Measurements from ENCODE around the gene PANK3. TPM values are rescaled to one million over a fixed set of nuclear protein-coding genes. Genes with fewer than 3 reads are reported as not detected.

PANK3 gene
- total and polyA plus RNA-seq, 3 experiments from 2014 or later: 4.8 to 61.3 (median 53.8) TPM

DNA sequence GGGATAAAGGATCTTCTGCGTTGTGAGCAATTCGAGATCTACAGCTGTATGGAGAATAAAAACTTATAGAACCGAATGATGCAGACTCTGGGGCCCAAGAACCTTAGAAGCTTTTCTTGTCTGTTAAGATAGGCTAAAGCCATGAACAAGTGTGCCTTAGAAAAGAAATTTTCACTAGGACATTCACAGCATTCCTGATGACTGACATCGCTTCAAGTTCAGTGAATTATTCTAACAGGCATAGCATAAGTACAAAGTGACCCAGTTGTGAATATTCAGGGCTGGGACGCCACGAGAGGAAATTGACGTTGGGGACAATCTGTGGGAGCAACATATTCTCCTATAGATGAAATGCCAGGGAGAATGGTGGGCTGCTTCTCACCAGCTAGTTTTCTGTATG is 32.0 kb upstream of the PANK3 start:
- no peaks in the 10 kb centered on the region for H3K9me3 ChIP-seq (ENCODE audit: low read length)
- no peak overlapping the region for H3K4me3 ChIP-seq (ENCODE audit: low read length)
- no peaks in the 10 kb centered on the region for H3K9me3 Mint-ChIP-seq
- H3K36me3 ChIP-seq (ENCODE audit: insufficient read depth, low read length): no peaks in the 10 kb centered on the region
- CTCF ChIA-PET: no interaction called here
- peaks cover 0 to 3% (median 0%) of the 10 kb centered on the region in 3 donors for H3K36me3 Mint-ChIP-seq
- DNase-seq: no peak
- H3K27me3 Mint-ChIP-seq: peaks cover 0 to 3% of the 10 kb centered on the region in 2 donors
- POLR2A ChIA-PET: no interaction called here
- H3K4me3 Mint-ChIP-seq: no peak overlapping the region
- H3K27ac Mint-ChIP-seq: no peak overlapping the region
- H3K4me1 ChIP-seq (ENCODE audit: insufficient read depth, low read length): peaks cover 5% of the 10 kb centered on the region
- no peak overlapping the region for H3K27ac ChIP-seq (ENCODE audit: low read depth, low read length)
- H3K27me3 ChIP-seq (ENCODE audit: insufficient read depth, low read length, poor library complexity, severe bottlenecking): no peaks in the 10 kb centered on the region
- H3K4me1 Mint-ChIP-seq: peaks cover 10 to 17% (median 10%) of the 10 kb centered on the region in 3 donors

- Histone ChIP-seq H3K36me3 (ENCODE audit: insufficient read depth, low read length) (no peaks in the 10 kb centered on the region), H3K4me3 (ENCODE audit: low read length) (no peak overlapping the region), H3K9me3 (ENCODE audit: low read length) (no peaks in the 10 kb centered on the region), H3K27ac (ENCODE audit: low read depth, low read length) (no peak overlapping the region), H3K27me3 (ENCODE audit: insufficient read depth, low read length, poor library complexity, severe bottlenecking) (no peaks in the 10 kb centered on the region), H3K4me1 (ENCODE audit: insufficient read depth, low read length) (peaks cover 5% of the 10 kb centered on the region)
- DNase-seq: no peak
- Mint-ChIP-seq H3K36me3 (peaks cover 0 to 3% (median 0%) of the 10 kb centered on the region in 3 donors), H3K27ac (no peak overlapping the region), H3K27me3 (peaks cover 3% of the 10 kb centered on the region in 2 donors), H3K4me1 (peaks cover 10 to 17% (median 10%) of the 10 kb centered on the region in 3 donors), H3K9me3 (no peaks in the 10 kb centered on the region), H3K4me3 (no peak overlapping the region)
- POLR2A ChIA-PET: no interaction called here
- CTCF ChIA-PET: no interaction called here
These were observed 30.8 kb upstream of the PANK3 start for GRCh38 chr5:168609806-168610482.

GRCh38 chr5:168608821-168609220 is 29.7 kb upstream of the PANK3 start:
- peaks cover 5% of the 10 kb centered on the region in 2 donors for H3K27me3 Mint-ChIP-seq
- ChIA-PET CTCF (no interaction called here), POLR2A (no interaction called here)
- H3K27ac Mint-ChIP-seq: no peak overlapping the region
- H3K4me3 Mint-ChIP-seq: no peak overlapping the region
- H3K36me3 ChIP-seq (ENCODE audit: insufficient read depth, low read length): no peaks in the 10 kb centered on the region
- H3K4me1 Mint-ChIP-seq: peaks cover 10 to 17% (median 10%) of the 10 kb centered on the region in 3 donors
- DNase-seq: no peak
- no peaks in the 10 kb centered on the region for H3K27me3 ChIP-seq (ENCODE audit: insufficient read depth, low read length, poor library complexity, severe bottlenecking)
- H3K4me1 ChIP-seq (ENCODE audit: insufficient read depth, low read length): peaks cover 5% of the 10 kb centered on the region
- H3K27ac ChIP-seq (ENCODE audit: low read depth, low read length): no peak overlapping the region
- H3K9me3 ChIP-seq (ENCODE audit: low read length): no peaks in the 10 kb centered on the region
- H3K9me3 Mint-ChIP-seq: no peaks in the 10 kb centered on the region
- H3K4me3 ChIP-seq (ENCODE audit: low read length): no peak overlapping the region
- peaks cover 0 to 4% (median 0%) of the 10 kb centered on the region in 3 donors for H3K36me3 Mint-ChIP-seq

- Mint-ChIP-seq H3K4me3 (no peak overlapping the region), H3K4me1 (peaks cover 8 to 15% (median 8%) of the 10 kb centered on the region in 3 donors), H3K36me3 (peaks cover 0 to 6% (median 0%) of the 10 kb centered on the region in 3 donors), H3K27ac (no peak overlapping the region), H3K9me3 (no peaks in the 10 kb centered on the region), H3K27me3 (peaks cover 5 to 7% of the 10 kb centered on the region in 2 donors)
- no peak overlapping the region for H3K4me3 ChIP-seq (ENCODE audit: low read length)
- no peaks in the 10 kb centered on the region for H3K9me3 ChIP-seq (ENCODE audit: low read length)
- peaks cover 4% of the 10 kb centered on the region for H3K4me1 ChIP-seq (ENCODE audit: insufficient read depth, low read length)
- no peak for DNase-seq
- H3K27ac ChIP-seq (ENCODE audit: low read depth, low read length): no peak overlapping the region
- CTCF ChIA-PET: no interaction called here
- POLR2A ChIA-PET: no interaction called here
- H3K36me3 ChIP-seq (ENCODE audit: insufficient read depth, low read length): no peaks in the 10 kb centered on the region
- H3K27me3 ChIP-seq (ENCODE audit: insufficient read depth, low read length, poor library complexity, severe bottlenecking): no peaks in the 10 kb centered on the region
These were observed 29.2 kb upstream of the PANK3 start for GRCh38 chr5:168608386-168608785.

GRCh38 chr5:168607946-168608345 is 28.8 kb upstream of the PANK3 start:
- no peak overlapping the region for H3K4me3 Mint-ChIP-seq
- H3K36me3 Mint-ChIP-seq: peaks cover 0 to 6% (median 0%) of the 10 kb centered on the region in 3 donors
- no peak overlapping the region for H3K27ac Mint-ChIP-seq
- no peak for DNase-seq
- Histone ChIP-seq H3K4me3 (ENCODE audit: low read length) (no peak overlapping the region), H3K9me3 (ENCODE audit: low read length) (no peaks in the 10 kb centered on the region), H3K36me3 (ENCODE audit: insufficient read depth, low read length) (no peaks in the 10 kb centered on the region), H3K27me3 (ENCODE audit: insufficient read depth, low read length, poor library complexity, severe bottlenecking) (no peaks in the 10 kb centered on the region), H3K4me1 (ENCODE audit: insufficient read depth, low read length) (no peaks in the 10 kb centered on the region), H3K27ac (ENCODE audit: low read depth, low read length) (no peak overlapping the region)
- ChIA-PET CTCF (no interaction called here), POLR2A (no interaction called here)
- H3K27me3 Mint-ChIP-seq: peaks cover 5 to 10% of the 10 kb centered on the region in 2 donors
- peaks cover 4 to 11% (median 4%) of the 10 kb centered on the region in 3 donors for H3K4me1 Mint-ChIP-seq
- no peaks in the 10 kb centered on the region for H3K9me3 Mint-ChIP-seq

- Histone ChIP-seq H3K4me3 (ENCODE audit: low read length) (no peak overlapping the region), H3K36me3 (ENCODE audit: insufficient read depth, low read length) (no peaks in the 10 kb centered on the region), H3K27me3 (ENCODE audit: insufficient read depth, low read length, poor library complexity, severe bottlenecking) (no peaks in the 10 kb centered on the region), H3K27ac (ENCODE audit: low read depth, low read length) (no peak overlapping the region), H3K9me3 (ENCODE audit: low read length) (no peaks in the 10 kb centered on the region), H3K4me1 (ENCODE audit: insufficient read depth, low read length) (no peaks in the 10 kb centered on the region)
- CTCF ChIA-PET: no interaction called here
- peaks cover 0 to 6% (median 0%) of the 10 kb centered on the region in 3 donors for H3K36me3 Mint-ChIP-seq
- H3K9me3 Mint-ChIP-seq: no peaks in the 10 kb centered on the region
- H3K27me3 Mint-ChIP-seq: peaks cover 5 to 20% of the 10 kb centered on the region in 2 donors
- no peak for DNase-seq
- peak overlapping the region in 1 of 8 donors; percentile 31 for H3K27ac Mint-ChIP-seq
- POLR2A ChIA-PET: no interaction called here
- H3K4me3 Mint-ChIP-seq: no peak overlapping the region
- no peaks in the 10 kb centered on the region for H3K4me1 Mint-ChIP-seq
These were observed 27.4 kb upstream of the PANK3 start for GRCh38 chr5:168606562-168606961.

- Mint-ChIP-seq H3K27me3 (peaks cover 7 to 36% of the 10 kb centered on the region in 2 donors), H3K36me3 (peaks cover 0 to 10% (median 0%) of the 10 kb centered on the region in 3 donors), H3K4me3 (no peak overlapping the region), H3K27ac (no peak overlapping the region), H3K4me1 (no peaks in the 10 kb centered on the region), H3K9me3 (no peaks in the 10 kb centered on the region)
- no peak overlapping the region for H3K27ac ChIP-seq (ENCODE audit: low read depth, low read length)
- no peak for DNase-seq
- H3K4me1 ChIP-seq (ENCODE audit: insufficient read depth, low read length): no peaks in the 10 kb centered on the region
- CTCF ChIA-PET: no interaction called here
- H3K4me3 ChIP-seq (ENCODE audit: low read length): no peak overlapping the region
- no peaks in the 10 kb centered on the region for H3K27me3 ChIP-seq (ENCODE audit: insufficient read depth, low read length, poor library complexity, severe bottlenecking)
- no peaks in the 10 kb centered on the region for H3K9me3 ChIP-seq (ENCODE audit: low read length)
- POLR2A ChIA-PET: no interaction called here
- no peaks in the 10 kb centered on the region for H3K36me3 ChIP-seq (ENCODE audit: insufficient read depth, low read length)
These were observed 25.3 kb upstream of the PANK3 start for GRCh38 chr5:168604436-168604835.

- no peak overlapping the region for H3K27ac ChIP-seq (ENCODE audit: low read depth, low read length)
- Mint-ChIP-seq H3K36me3 (peaks cover 0 to 8% (median 0%) of the 10 kb centered on the region in 3 donors), H3K9me3 (no peaks in the 10 kb centered on the region), H3K4me3 (no peak overlapping the region), H3K4me1 (no peaks in the 10 kb centered on the region), H3K27me3 (peaks cover 7 to 42% of the 10 kb centered on the region in 2 donors), H3K27ac (no peak overlapping the region)
- ChIA-PET CTCF (no interaction called here), POLR2A (no interaction called here)
- no peaks in the 10 kb centered on the region for H3K9me3 ChIP-seq (ENCODE audit: low read length)
- no peaks in the 10 kb centered on the region for H3K4me1 ChIP-seq (ENCODE audit: insufficient read depth, low read length)
- H3K36me3 ChIP-seq (ENCODE audit: insufficient read depth, low read length): no peaks in the 10 kb centered on the region
- DNase-seq: no peak
- H3K27me3 ChIP-seq (ENCODE audit: insufficient read depth, low read length, poor library complexity, severe bottlenecking): no peaks in the 10 kb centered on the region
- no peak overlapping the region for H3K4me3 ChIP-seq (ENCODE audit: low read length)
These were observed 24.6 kb upstream of the PANK3 start for GRCh38 chr5:168603746-168604145.

All from CD8-positive, alpha-beta memory T cell (primary cell).